ENCODE results near the gene TOX4.
"Not testable (repeated sequence)": the region's sequence is repeated elsewhere in the genome, so short reads cannot be mapped to it uniquely, and the experiment has no call there.

TOX4 gene

DNA sequence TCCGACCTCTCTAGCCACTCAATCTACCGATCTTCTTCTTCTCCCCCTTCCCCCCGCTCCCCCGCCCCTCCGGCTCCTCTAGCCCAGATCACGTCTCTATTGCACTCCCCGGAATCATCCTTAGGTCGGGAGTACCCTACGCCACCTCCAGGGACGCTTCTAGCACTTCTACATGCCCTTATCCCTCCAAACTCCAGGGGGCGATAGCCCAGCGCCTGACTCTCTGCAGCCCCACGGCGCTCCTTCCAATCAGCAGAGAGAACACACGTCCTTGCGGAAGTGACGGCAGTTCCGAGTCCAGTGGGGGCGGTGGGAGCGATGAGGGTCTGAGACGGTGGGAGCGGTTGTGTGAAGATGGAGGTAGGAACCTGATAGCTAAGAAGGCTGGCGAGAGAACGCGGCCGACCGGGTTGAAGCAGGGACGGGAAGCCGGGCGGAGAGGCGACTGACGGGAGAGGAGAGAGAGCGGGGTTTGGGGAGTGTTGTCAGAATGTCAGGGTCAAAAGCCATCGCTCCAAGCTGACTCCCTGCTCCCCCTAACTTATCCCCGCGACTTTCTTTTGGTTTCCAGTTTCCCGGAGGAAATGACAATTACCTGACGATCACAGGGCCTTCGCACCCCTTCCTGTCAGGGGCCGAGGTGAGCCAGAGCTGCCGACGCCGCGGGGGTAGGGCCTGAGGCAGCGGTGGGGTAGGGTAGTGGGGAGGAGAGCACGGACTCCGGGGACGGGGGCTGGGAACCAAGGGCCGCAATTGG is at the start of gene TOX4, which contains the start of gene RAB2B:
Gene TOX4 (plus strand): TSS at position 271 of the 757 bp plus-strand sequence. CDS start 84 bp downstream, at position 355.
Gene RAB2B (minus strand): TSS at position 35 of the 757 bp plus-strand sequence. CDS start 87 bp downstream, outside the sequence.
- peak; percentile 97 for DNase-seq

DNA sequence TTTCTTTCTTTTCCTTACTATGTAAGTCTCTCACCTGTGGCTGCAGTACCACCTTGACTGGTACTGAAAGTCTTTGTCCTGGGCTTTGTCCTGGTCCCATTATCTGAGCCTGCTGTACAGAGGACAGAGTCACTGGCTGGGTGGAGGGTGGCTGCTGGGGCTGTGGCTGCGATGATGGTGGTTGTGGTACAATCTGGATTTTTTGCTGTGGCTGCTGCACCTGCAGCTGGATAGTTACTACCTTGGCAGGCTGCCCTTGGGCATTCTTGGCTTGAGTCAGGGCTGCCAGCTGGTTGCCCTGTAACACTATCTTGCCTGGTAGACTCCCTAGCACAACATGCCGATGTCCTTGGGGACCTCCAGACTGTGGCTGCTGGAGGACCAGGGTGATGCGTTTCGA is 48.1 kb upstream of the TOX4 start:
- no peak for DNase-seq

DNA sequence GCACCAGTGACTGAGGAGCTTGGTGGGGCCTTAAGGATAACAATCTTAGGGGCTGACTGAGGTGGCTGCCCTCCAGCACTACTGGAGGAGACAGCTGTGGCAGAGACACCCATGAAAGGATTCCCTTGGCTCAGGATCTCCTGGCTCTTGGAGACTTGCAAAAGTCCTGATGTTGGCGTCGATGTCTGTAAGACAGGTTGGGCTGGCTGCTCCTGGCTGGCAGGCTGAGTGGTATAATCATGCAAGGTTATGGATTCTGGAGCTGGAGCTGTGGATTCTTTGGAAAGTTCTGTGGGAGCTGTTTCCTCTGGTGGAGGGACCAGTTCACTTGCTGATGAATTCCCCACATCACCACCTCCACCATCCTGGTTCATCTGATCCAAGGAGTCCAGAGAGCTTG is 45.9 kb upstream of the TOX4 start:
- DNase-seq: no peak

- no peak for DNase-seq
Observed at GRCh38 chr14:21436567-21437062, 40.4 kb upstream of the TOX4 start.

- peak; percentile 98 for DNase-seq
Observed at GRCh38 chr14:21437063-21437901, 39.7 kb upstream of the TOX4 start.

DNA sequence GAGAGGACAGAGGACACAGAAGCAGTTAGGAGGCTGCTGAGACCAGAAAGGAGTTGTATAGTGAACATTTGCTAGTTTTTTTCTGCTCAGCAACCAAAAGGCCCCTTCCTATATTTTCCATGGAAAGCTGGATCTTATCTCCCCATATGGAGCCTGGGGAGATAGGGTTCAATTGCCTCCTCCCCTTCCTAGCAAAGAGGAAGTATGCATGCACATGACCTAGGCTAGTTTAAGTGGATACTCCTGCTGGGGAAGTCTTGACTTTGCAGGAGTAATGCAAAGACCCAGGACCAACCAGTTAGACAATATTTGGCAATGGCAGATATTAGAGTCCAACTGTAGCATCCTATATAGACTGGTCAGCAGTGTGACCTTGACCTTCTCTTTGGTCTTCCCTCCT is 36.1 kb upstream of the TOX4 start:
- DNase-seq: no peak

DNA sequence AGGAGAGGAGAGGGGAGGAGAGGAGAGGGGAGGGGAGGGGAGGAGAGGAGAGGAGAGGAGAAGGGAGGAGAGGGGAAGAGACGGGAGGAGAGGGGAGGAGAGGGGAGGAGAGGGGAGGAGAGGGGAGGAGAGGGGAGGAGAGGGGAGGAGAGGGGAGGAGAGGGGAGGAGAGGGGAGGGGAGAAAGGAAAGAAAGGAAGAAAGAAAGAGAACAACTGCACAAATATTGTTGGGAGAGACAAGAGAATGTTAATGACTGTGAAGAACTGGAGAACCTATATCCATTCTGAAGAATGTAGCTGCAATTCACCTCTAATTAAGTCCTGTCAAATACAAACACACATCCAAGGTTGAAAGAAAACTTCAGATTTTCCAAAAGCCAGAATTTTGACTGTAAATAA is 34.3 kb upstream of the TOX4 start:
- not testable (repeated sequence) for DNase-seq

DNA sequence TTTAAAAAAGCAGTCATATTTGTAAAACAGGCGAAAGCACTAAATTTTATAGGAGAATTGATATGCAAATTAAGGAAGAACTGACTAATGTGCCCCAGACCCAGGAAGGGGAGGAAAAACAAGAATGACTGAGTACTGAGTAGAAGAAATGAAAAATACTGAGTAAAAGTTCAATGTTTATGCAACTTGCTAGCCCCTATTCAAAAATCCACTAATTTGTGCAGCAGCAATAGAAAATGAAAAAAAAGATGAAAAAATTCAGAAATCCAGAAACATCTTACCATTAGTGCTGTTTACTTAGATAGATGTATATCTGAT is 27.1 kb upstream of the TOX4 start:
- no peak for DNase-seq

DNA sequence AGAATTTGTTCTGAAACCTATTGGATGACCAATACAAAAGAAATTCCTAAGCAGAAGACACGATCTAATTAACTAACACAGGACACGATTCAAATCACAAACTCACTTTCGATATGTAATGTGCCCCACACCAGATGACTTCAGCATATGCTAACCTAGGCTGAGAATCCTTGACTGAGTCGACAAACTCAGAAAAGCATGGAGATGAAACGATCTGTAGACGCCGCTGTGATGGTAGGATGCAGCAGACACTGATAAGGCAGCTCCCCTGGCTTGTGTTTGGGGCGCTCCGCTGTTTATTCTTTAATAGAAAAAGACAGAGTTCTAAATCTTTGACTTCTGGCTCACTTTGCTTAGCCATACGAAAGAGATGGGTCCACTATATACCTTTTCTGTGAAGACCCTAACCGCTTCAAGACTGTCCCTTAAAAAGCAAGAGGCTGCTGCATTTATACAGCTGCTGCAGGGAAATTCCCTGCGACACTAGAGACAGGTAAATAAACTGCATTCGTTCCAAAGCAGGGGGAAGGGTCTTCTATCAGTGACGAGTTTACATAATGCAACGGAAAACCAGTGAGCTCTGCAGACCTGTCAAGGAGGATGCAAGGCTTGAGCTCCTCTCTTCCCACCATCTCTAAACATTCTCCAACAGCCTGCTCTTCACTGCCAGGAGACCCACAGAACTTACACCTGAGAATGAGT is 22.0 kb upstream of the TOX4 start:
- DNase-seq: peak; percentile 3

- DNase-seq: peak; percentile 14
Observed at GRCh38 chr14:21455592-21455911, 21.4 kb upstream of the TOX4 start.

- peak; percentile 99 for DNase-seq
Observed at GRCh38 chr14:21455912-21456667, 20.9 kb upstream of the TOX4 start, which contains the start of gene CHD8. Gene CHD8 (minus strand): TSS chr14:21456123. CDS start chr14:21431643, 24,480 bp downstream.

- DNase-seq: no peak
Observed at GRCh38 chr14:21467616-21468015, 9.4 kb upstream of the TOX4 start.

GRCh38 chr14:21475767-21476522 is 1.1 kb upstream of the TOX4 start:
- no peak for DNase-seq

GRCh38 chr14:21476523-21476924 is 471 bp upstream of the TOX4 start:
- DNase-seq: peak; percentile 57

DNA sequence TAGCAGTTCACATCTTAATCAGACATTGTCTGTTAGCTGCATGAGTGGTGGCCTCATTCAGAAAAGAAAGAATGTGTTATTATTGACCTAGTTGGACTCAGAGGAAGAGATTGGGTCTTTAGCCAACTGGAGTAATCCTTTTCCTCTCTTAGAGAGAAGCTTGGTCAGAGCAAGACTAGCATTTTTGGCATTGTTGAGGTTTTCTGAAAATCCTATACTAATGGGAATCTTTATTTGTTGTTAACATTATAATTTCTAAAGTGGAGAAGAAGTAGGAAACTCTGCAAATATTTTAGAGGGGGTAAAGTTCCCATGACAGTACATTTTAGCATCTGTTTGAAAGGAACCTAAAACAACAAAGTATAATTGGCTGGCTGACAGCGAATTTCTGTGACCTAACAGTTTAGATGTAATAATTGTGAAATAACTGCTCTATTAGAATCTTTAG is 9.7 kb downstream of the TOX4 start:
- no peak for DNase-seq

GRCh38 chr14:21494902-21495762 is 18.1 kb downstream of the TOX4 start:
- no peak for DNase-seq

DNA sequence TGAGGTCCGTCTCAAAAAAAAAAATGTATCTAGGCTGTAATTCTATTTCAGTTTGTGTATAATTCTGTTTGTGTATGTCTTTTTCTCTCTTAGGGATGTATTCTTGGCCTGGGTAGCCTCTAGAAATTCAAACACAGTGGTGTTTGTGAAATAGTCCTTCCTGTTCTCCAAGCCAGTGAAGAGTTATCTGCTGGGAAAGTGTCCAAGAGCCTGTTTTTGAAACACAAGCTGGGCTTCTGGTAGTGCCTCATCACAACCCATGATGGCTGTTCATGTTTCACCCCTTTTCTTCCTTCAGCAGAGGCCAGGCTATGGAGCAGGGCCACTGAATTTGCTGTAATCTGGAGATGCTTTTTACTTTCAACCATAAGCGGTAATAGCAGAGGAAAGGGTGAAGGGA is 19.5 kb downstream of the TOX4 start:
- no peak for DNase-seq

- DNase-seq: peak; percentile 70
Observed at GRCh38 chr14:21498540-21499526, 21.8 kb downstream of the TOX4 start.

DNA sequence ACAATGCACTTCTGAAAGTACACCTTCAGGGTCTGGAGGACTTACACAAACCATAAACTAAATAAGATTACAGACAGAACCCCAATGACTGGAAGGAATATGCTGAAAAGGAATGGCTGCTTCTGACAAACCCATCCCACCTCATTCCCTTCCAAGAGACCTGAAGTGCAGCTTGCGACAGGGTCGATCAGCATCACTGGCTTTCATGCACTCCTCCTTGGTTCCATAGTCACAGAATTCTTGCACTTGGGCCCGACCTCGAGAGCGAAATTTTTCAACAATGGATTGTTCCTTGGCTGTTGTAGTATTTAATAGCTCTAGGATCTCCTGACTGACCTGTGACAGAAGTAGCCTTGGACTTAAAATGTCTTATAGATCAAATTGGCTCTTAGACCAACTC is 24.6 kb downstream of the TOX4 start:
- DNase-seq: no peak

All from COR-L47 (cell line).